K562 (cell line): Measurements from ENCODE around the gene AIF1L.

Experiments used
- ARNT ChIP-seq, 2 experiments: fragments of 450-650 bp; IDR thresholded peaks; 2 replicates each; pipeline ENCODE4 v1.6.1; 2016; ENCODE audit warnings: mild to moderate bottlenecking in 1 of 2
- CEBPB ChIP-seq: fragments of 450-650 bp; IDR thresholded peaks from 2 replicates; pipeline ENCODE4 v1.6.1; 2016; ENCODE audit warnings: missing genetic modification characterization, missing compliant biosample characterization
- DLX4 ChIP-seq: fragments of 250-450 bp; sonication (Bioruptor Pico); IDR thresholded peaks from 2 replicates; pipeline ENCODE4 v1.6.1; 2021; ENCODE audit warnings: mild to moderate bottlenecking
- ESRRA ChIP-seq: fragments of 450-650 bp; IDR thresholded peaks from 2 replicates; pipeline ENCODE4 v1.6.1; 2014; ENCODE audit warnings: low read depth, mild to moderate bottlenecking, moderate library complexity, borderline replicate concordance
- MAFG ChIP-seq: fragments of 450-650 bp; conservative IDR thresholded peaks from 2 replicates; pipeline ENCODE4 v1.6.1; 2016; ENCODE audit warnings: missing genetic modification characterization, missing compliant biosample characterization
- PHF8 ChIP-seq: fragments of 200-600 bp; sonication (generic); IDR thresholded peaks from 2 replicates; pipeline ENCODE4 v1.6.1; 2012; ENCODE audit warnings: mixed run types, mild to moderate bottlenecking, inconsistent platforms, low read length, moderate library complexity, borderline replicate concordance
- POLR2G ChIP-seq: fragments of 200-400 bp; formaldehyde crosslinking; IDR thresholded peaks from 2 replicates; pipeline ENCODE4 v1.6.1; 2017; ENCODE audit warnings: low read depth, mild to moderate bottlenecking, antibody characterized with exemption, low read length, moderate library complexity
- PTBP1 ChIP-seq: fragments of 200-400 bp; formaldehyde crosslinking; IDR thresholded peaks from 2 replicates; pipeline ENCODE4 v1.6.1; 2017; ENCODE audit warnings: low read depth, low read length
- SIN3A ChIP-seq, 2 experiments: fragments of 150-350 bp in 1 of 2; IDR thresholded peaks; 2 replicates each; pipeline ENCODE4 v1.6.1; 2011 to 2016; ENCODE audit warnings: borderline replicate concordance in 2 of 2, low read depth in 2 of 2, low read length in 2 of 2, mild to moderate bottlenecking in 2 of 2, moderate library complexity in 2 of 2; ENCODE audit not compliant: control insufficient read depth in 1 of 2
- ZNF780A ChIP-seq: fragments of 250-450 bp; sonication (Bioruptor Pico); IDR thresholded peaks from 2 replicates; pipeline ENCODE4 v1.5.0; 2021; ENCODE audit warnings: mild to moderate bottlenecking
- TF ChIP-seq, protein P1 (sequence below), 3 experiments: IDR thresholded peaks in 2 of 3; conservative IDR thresholded peaks in 1 of 3; 2 replicates each; pipeline ENCODE4 v1.5.1; 2011 to 2012; ENCODE audit warnings: low read length in 3 of 3, mild to moderate bottlenecking in 3 of 3, control low read depth in 2 of 3, improper control_type of control experiment in 1 of 3, inconsistent platforms in 1 of 3, low read depth in 1 of 3, mixed read lengths in 1 of 3, moderate library complexity in 1 of 3; ENCODE audit not compliant: insufficient read depth in 2 of 3
- TF ChIP-seq, protein P2 (sequence below): sonication (generic); formaldehyde crosslinking; IDR thresholded peaks from 2 replicates; pipeline ENCODE4 v1.8.1; 2023; ENCODE audit warnings: mild to moderate bottlenecking, missing genetic modification reagents

GRCh38 chr9:131069699-131070098 is 26.6 kb upstream of the AIF1L start:
- TF ChIP-seq, protein P1, sequence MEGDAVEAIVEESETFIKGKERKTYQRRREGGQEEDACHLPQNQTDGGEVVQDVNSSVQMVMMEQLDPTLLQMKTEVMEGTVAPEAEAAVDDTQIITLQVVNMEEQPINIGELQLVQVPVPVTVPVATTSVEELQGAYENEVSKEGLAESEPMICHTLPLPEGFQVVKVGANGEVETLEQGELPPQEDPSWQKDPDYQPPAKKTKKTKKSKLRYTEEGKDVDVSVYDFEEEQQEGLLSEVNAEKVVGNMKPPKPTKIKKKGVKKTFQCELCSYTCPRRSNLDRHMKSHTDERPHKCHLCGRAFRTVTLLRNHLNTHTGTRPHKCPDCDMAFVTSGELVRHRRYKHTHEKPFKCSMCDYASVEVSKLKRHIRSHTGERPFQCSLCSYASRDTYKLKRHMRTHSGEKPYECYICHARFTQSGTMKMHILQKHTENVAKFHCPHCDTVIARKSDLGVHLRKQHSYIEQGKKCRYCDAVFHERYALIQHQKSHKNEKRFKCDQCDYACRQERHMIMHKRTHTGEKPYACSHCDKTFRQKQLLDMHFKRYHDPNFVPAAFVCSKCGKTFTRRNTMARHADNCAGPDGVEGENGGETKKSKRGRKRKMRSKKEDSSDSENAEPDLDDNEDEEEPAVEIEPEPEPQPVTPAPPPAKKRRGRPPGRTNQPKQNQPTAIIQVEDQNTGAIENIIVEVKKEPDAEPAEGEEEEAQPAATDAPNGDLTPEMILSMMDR (IDR thresholded peaks at IDR 0.05 in 2 of 3, conservative IDR thresholded peaks at IDR 0.05 in 1 of 3; ENCODE audit: insufficient read depth in 2 of 3, low read depth in 1 of 3, low read length in 3 of 3) = no peak
- TF ChIP-seq ARNT (IDR thresholded peaks at IDR 0.05) (no peak), ESRRA (no peak), SIN3A (IDR thresholded peaks at IDR 0.05; ENCODE audit: borderline replicate concordance in 2 of 2, control insufficient read depth in 1 of 2, low read depth in 2 of 2, low read length in 2 of 2) (no peak), ZNF780A (CRISPR knock-in tag) (no peak), CEBPB (tag) (no peak), DLX4 (CRISPR knock-in tag) (no peak), POLR2G (no peak), MAFG (tag) (no peak), PTBP1 (no peak), PHF8 (no peak)
- TF ChIP-seq, protein P2, sequence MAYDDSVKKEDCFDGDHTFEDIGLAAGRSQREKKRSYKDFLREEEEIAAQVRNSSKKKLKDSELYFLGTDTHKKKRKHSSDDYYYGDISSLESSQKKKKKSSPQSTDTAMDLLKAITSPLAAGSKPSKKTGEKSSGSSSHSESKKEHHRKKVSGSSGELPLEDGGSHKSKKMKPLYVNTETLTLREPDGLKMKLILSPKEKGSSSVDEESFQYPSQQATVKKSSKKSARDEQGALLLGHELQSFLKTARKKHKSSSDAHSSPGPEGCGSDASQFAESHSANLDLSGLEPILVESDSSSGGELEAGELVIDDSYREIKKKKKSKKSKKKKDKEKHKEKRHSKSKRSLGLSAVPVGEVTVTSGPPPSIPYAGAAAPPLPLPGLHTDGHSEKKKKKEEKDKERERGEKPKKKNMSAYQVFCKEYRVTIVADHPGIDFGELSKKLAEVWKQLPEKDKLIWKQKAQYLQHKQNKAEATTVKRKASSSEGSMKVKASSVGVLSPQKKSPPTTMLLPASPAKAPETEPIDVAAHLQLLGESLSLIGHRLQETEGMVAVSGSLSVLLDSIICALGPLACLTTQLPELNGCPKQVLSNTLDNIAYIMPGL (CRISPR knock-in tag) = no peak
